ENCODE results near the gene CTRL. TPM values are rescaled to one million over a fixed set of nuclear protein-coding genes. Genes with fewer than 3 reads are reported as not detected.

CTRL gene
- total RNA-seq, 1 experiment from 2014 or later: 2.0 TPM

GRCh38 chr16:67942510-67943255, 11.0 kb upstream of the CTRL start:
- no peaks in the 10 kb centered on the region for H3K9me3 ChIP-seq (ENCODE audit: control insufficient read depth, insufficient read depth, low read depth, low read length)
- H3K36me3 ChIP-seq (ENCODE audit: control insufficient read depth, insufficient read depth, low read length): no peaks in the 10 kb centered on the region
- in situ Hi-C loops (cut with HindIII; ENCODE audit: low pct_unique_long_range_greater_than_20kb, low sequenced_read_pairs) (no loop called here), intact Hi-C loops (cut with micrococcal nuclease; ENCODE audit: unreplicated experiment) (no loop called here)
- no peaks in the 10 kb centered on the region; the same call in 1 of the 2 replicates for H3K4me1 ChIP-seq (ENCODE audit: control insufficient read depth, insufficient read depth, low read length)
- CTCF ChIA-PET: interaction anchor here (0.5 to 1.0 kb wide), 3 partner anchors 18 to 46 kb away, joined by 3 to 12 read pairs (median 3); no protein-coding TSS in a partner anchor
- no peak for DNase-seq (ENCODE audit: low read depth, low spot score)
- POLR2A ChIA-PET: no interaction called here
- no peak overlapping the region for H3K4me3 ChIP-seq (ENCODE audit: low read depth in 2 of 2, low read length in 2 of 2)
- H3K27ac ChIP-seq (ENCODE audit: low read length): no peak overlapping the region
- no peaks in the 10 kb centered on the region for H3K27me3 ChIP-seq (ENCODE audit: control insufficient read depth, insufficient read depth, low read length)
- no peak for TF ChIP-seq POLR2AphosphoS5 (IDR thresholded peaks at IDR 0.05; ENCODE audit: low read depth, low read length)
- TF ChIP-seq TCF7L2 (IDR thresholded peaks at IDR 0.05; ENCODE audit: low read depth, low read length): no peak
- TF ChIP-seq CTCF (IDR thresholded peaks at IDR 0.05): no peak
- no peak for TF ChIP-seq SIN3A (IDR thresholded peaks at IDR 0.05; ENCODE audit: borderline replicate concordance, insufficient read depth, low read depth, low read length)
- TF ChIP-seq REST (IDR thresholded peaks at IDR 0.05; ENCODE audit: insufficient read depth in 1 of 2, low read depth in 2 of 2, low read length in 1 of 2): no peak
- BruUV-seq (replicated peaks): no TSS peak
- ATAC-seq: peak; percentile 20; the same call in 1 of the 2 replicates

GRCh38 chr16:67942200-67942509, 10.5 kb upstream of the CTRL start:
- DNase-seq (ENCODE audit: low read depth, low spot score): no peak
- Histone ChIP-seq H3K36me3 (ENCODE audit: control insufficient read depth, insufficient read depth, low read length) (no peaks in the 10 kb centered on the region), H3K4me1 (ENCODE audit: control insufficient read depth, insufficient read depth, low read length) (peaks cover 2% of the 10 kb centered on the region; the same call in 1 of the 2 replicates), H3K27ac (ENCODE audit: low read length) (no peak overlapping the region), H3K4me3 (ENCODE audit: low read depth in 2 of 2, low read length in 2 of 2) (no peak overlapping the region), H3K27me3 (ENCODE audit: control insufficient read depth, insufficient read depth, low read length) (no peaks in the 10 kb centered on the region), H3K9me3 (ENCODE audit: control insufficient read depth, insufficient read depth, low read depth, low read length) (no peaks in the 10 kb centered on the region)
- in situ Hi-C loops (cut with HindIII; ENCODE audit: low pct_unique_long_range_greater_than_20kb, low sequenced_read_pairs) (no loop called here), intact Hi-C loops (cut with micrococcal nuclease; ENCODE audit: unreplicated experiment) (no loop called here)
- BruUV-seq (replicated peaks): no TSS peak
- ChIA-PET CTCF (interaction anchor here (1.0 kb wide), 2 partner anchors 18 to 46 kb away, joined by 3 read pairs; no protein-coding TSS in a partner anchor), POLR2A (no interaction called here)
- peak; percentile 78 for ATAC-seq
- TF ChIP-seq TCF7L2 (IDR thresholded peaks at IDR 0.05; ENCODE audit: low read depth, low read length) (no peak), CTCF (IDR thresholded peaks at IDR 0.05) (peak; percentile 86), SIN3A (IDR thresholded peaks at IDR 0.05; ENCODE audit: borderline replicate concordance, insufficient read depth, low read depth, low read length) (no peak), POLR2AphosphoS5 (IDR thresholded peaks at IDR 0.05; ENCODE audit: low read depth, low read length) (no peak), REST (IDR thresholded peaks at IDR 0.05; ENCODE audit: insufficient read depth in 1 of 2, low read depth in 2 of 2, low read length in 1 of 2) (no peak)
